HepG2 (cell line): ENCODE data around the gene DNAJC7. TPM values are rescaled to one million over a fixed set of nuclear protein-coding genes. Genes with fewer than 3 reads are reported as not detected.
A peak's percentile ranks its signal among the peaks of the same experiment; 100 is the strongest.

ENCODE experiments used
- ATAC-seq: fragments of 200-7000 bp; cut with Tn5 transposase; 3 replicates; pipeline ENCODE4 v1.9.1; 2020; ENCODE audit warnings: mild to moderate bottlenecking, moderate library complexity
- BruUV-seq: library from RNA; stranded (reverse); fragments of 400-500 nt; replicated peaks from 2 replicates; lab custom pipeline; 2021; lab: Mats Ljungman, UMichigan
- CTCF ChIA-PET: fragments of 300-600 bp; formaldehyde crosslinking; extraction: SDS; loops from one replicate; lab custom pipeline; 2021; ENCODE audit warnings: low total read pairs, inconsistent platforms, low intra/inter-chr PET ratio; lab: Yijun Ruan, JAX
- POLR2A ChIA-PET: fragments of 350-600 bp; sonication (Branson Sonifier 250); formaldehyde crosslinking; loops from one replicate; lab custom pipeline; 2020; ENCODE audit warnings: antibody characterized with exemption, inconsistent platforms; lab: Yijun Ruan, JAX
- DNase-seq: peaks from one replicate; pipeline ENCODE4 v3.0.0-alpha.2; 2015; ENCODE audit warnings: low spot score
- FAIRE-seq: peaks from 3 replicates; lab custom pipeline; 2011; peaks lifted over from hg19 to GRCh38; lab: Jason Lieb, UNC
- H2AFZ ChIP-seq: one replicate; pipeline ENCODE4 v1.6.1; 2011; ENCODE audit warnings: low read length, inconsistent platforms
- H3K27ac ChIP-seq: fragments of 300-600 bp; 3 replicates; pipeline ENCODE4 v1.8.0; 2011; ENCODE audit warnings: mixed run types, mild to moderate bottlenecking, mixed read lengths, low read length, inconsistent platforms; ENCODE audit not compliant: insufficient read depth; ENCODE audit errors: extremely low read length
- H3K27me3 ChIP-seq, 2 experiments: fragments of 200-600 bp in 1 of 2; 2 replicates in 1 of 2; 3 replicates in 1 of 2; pipeline versions ENCODE4 v1.6.0 to v1.8.0; 2011; ENCODE audit warnings: low read length in 2 of 2, mild to moderate bottlenecking in 2 of 2, moderate library complexity in 2 of 2, inconsistent platforms in 1 of 2; ENCODE audit not compliant: insufficient read depth in 2 of 2, control insufficient read depth in 1 of 2
- H3K36me3 ChIP-seq, 2 experiments: fragments of 200-600 bp in 1 of 2; replicated peaks in 1 of 2; 2 replicates in 1 of 2; 3 replicates in 1 of 2; pipeline versions ENCODE4 v1.5.1 to v1.8.0; 2011; ENCODE audit warnings: low read length in 2 of 2, inconsistent platforms in 1 of 2; ENCODE audit not compliant: insufficient read depth in 2 of 2, control insufficient read depth in 1 of 2
- H3K4me1 ChIP-seq: 2 replicates; pipeline ENCODE4 v1.5.1; 2012; ENCODE audit warnings: low read length, inconsistent platforms; ENCODE audit not compliant: insufficient read depth
- H3K4me2 ChIP-seq: 2 replicates; pipeline ENCODE4 v1.6.0; 2011; ENCODE audit warnings: low read depth, low read length, inconsistent platforms
- H3K4me3 ChIP-seq, 3 experiments: fragments of 200-600 bp in 1 of 3; sonication (generic), shearing (Covaris generic) in 1 of 3; replicated peaks in 1 of 3; 2 replicates each; pipeline ENCODE4 v1.5.1; 2011 to 2016; ENCODE audit warnings: low read length in 3 of 3, inconsistent platforms in 2 of 3, low read depth in 2 of 3, mild to moderate bottlenecking in 2 of 3, control low read depth in 1 of 3, mixed read lengths in 1 of 3; ENCODE audit not compliant: insufficient read depth in 1 of 3
- H3K79me2 ChIP-seq: one replicate; pipeline ENCODE4 v1.6.1; 2011; ENCODE audit warnings: low read length, inconsistent platforms; ENCODE audit not compliant: insufficient read depth
- H3K9ac ChIP-seq: 2 replicates; pipeline ENCODE4 v1.6.0; 2011; ENCODE audit warnings: mild to moderate bottlenecking, low read depth, low read length, inconsistent platforms; ENCODE audit not compliant: insufficient read depth
- H3K9me3 ChIP-seq: 2 replicates; pipeline ENCODE4 v1.5.1; 2012; ENCODE audit warnings: mild to moderate bottlenecking, low read length
- H4K20me1 ChIP-seq: 2 replicates; pipeline ENCODE4 v1.6.0; 2011; ENCODE audit warnings: inconsistent platforms, mild to moderate bottlenecking, low read length, moderate library complexity; ENCODE audit not compliant: insufficient read depth
- ATF5 ChIP-seq: sonication (generic); formaldehyde crosslinking; IDR thresholded peaks from 2 replicates; pipeline ENCODE4 v1.4.0; 2020; ENCODE audit warnings: mild to moderate bottlenecking, low read depth, missing genetic modification reagents
- IKZF4 ChIP-seq: sonication (generic); formaldehyde crosslinking; IDR thresholded peaks from 2 replicates; pipeline ENCODE4 v1.5.1; 2020; ENCODE audit warnings: borderline replicate concordance, mild to moderate bottlenecking, low read depth, missing genetic modification reagents; ENCODE audit errors: not compliant biosample characterization
- IRX3 ChIP-seq: sonication (generic); formaldehyde crosslinking; IDR thresholded peaks from 2 replicates; pipeline ENCODE4 v1.8.1; 2023; ENCODE audit warnings: mild to moderate bottlenecking, low read depth, missing genetic modification reagents, borderline replicate concordance
- MYNN ChIP-seq: sonication (generic); formaldehyde crosslinking; IDR thresholded peaks from 2 replicates; pipeline ENCODE4 v1.4.0; 2020; ENCODE audit warnings: mild to moderate bottlenecking, low read depth, missing genetic modification reagents
- PCBP1 ChIP-seq: fragments of 200-400 bp; formaldehyde crosslinking; IDR thresholded peaks from 2 replicates; pipeline ENCODE4 v1.6.1; 2017; ENCODE audit warnings: mild to moderate bottlenecking, low read depth, low read length, borderline replicate concordance
- REXO4 ChIP-seq: sonication (generic); formaldehyde crosslinking; IDR thresholded peaks from 2 replicates; pipeline ENCODE4 v1.8.0; 2022; ENCODE audit warnings: missing genetic modification reagents, mild to moderate bottlenecking, borderline replicate concordance
- RFX1 ChIP-seq: fragments of 450-650 bp; IDR thresholded peaks from 2 replicates; pipeline ENCODE4 v1.6.1; 2017
- ZNF350 ChIP-seq: sonication (generic); formaldehyde crosslinking; IDR thresholded peaks from 2 replicates; pipeline ENCODE4 v1.4.0; 2020; ENCODE audit warnings: mild to moderate bottlenecking, low read depth, missing genetic modification reagents, borderline replicate concordance
- ZNF430 ChIP-seq: sonication (generic); formaldehyde crosslinking; IDR thresholded peaks from 2 replicates; pipeline ENCODE4 v1.9.0; 2021; ENCODE audit warnings: mild to moderate bottlenecking, missing genetic modification reagents
- WGBS: methylation state at CpG from one replicate; pipeline ENCODE4 v1.1.6; 2017; ENCODE audit warnings: low lambda C conversion rate; 5-methylcytosine and 5-hydroxymethylcytosine counted together
- in situ Hi-C: cut with HindIII; loops from 2 replicates; pipeline ENCODE4 v1.10.0; 2017; ENCODE audit warnings: low pct_unique_long_range_greater_than_20kb; ENCODE audit not compliant: extremely low pct_ligation_motif_present
- intact Hi-C: fragments of 100-400 bp; cut with micrococcal nuclease; formaldehyde crosslinking; loops from one replicate; pipeline ENCODE4 v1.10.0; 2022; ENCODE audit not compliant: unreplicated experiment
- polyA plus RNA-seq, 8 experiments: library from polyadenylated mRNA; depleted of rRNA in 3 of 8; stranded (reverse) in 7 of 8; unstranded in 1 of 8; fragments of >200 nt; fragmentation: Illumina TruSeq in 4 of 8; extraction: Trizol in 4 of 8; gene quantifications; 2 replicates each; pipeline versions ENCODE4 v1.2.1 to v1.2.3, GENCODE V29; 2011 to 2016; ENCODE audit warnings: low read depth in 4 of 8, missing spikeins in 1 of 8, mixed read lengths in 1 of 8; ENCODE audit not compliant: insufficient read depth in 1 of 8
- total RNA-seq, 5 experiments: library from RNA; depleted of rRNA; stranded (reverse); fragments of >200 nt; fragmentation: Illumina TruSeq; extraction: Trizol; gene quantifications; 2 replicates each; pipeline ENCODE4 v1.2.3, GENCODE V29; 2016; ENCODE audit warnings: low read depth in 1 of 5
- TF ChIP-seq, protein P1 (sequence below): sonication (generic); formaldehyde crosslinking; conservative IDR thresholded peaks from 2 replicates; pipeline ENCODE4 v1.4.0; 2020; ENCODE audit warnings: missing genetic modification reagents

The DNAJC7 gene
- total and polyA plus RNA-seq, 2 of the 13 experiments (the other 11 are each of a cell fraction or from before 2014, with no cell fraction given) = 47.7 to 132 TPM

- TF ChIP-seq, protein P1, sequence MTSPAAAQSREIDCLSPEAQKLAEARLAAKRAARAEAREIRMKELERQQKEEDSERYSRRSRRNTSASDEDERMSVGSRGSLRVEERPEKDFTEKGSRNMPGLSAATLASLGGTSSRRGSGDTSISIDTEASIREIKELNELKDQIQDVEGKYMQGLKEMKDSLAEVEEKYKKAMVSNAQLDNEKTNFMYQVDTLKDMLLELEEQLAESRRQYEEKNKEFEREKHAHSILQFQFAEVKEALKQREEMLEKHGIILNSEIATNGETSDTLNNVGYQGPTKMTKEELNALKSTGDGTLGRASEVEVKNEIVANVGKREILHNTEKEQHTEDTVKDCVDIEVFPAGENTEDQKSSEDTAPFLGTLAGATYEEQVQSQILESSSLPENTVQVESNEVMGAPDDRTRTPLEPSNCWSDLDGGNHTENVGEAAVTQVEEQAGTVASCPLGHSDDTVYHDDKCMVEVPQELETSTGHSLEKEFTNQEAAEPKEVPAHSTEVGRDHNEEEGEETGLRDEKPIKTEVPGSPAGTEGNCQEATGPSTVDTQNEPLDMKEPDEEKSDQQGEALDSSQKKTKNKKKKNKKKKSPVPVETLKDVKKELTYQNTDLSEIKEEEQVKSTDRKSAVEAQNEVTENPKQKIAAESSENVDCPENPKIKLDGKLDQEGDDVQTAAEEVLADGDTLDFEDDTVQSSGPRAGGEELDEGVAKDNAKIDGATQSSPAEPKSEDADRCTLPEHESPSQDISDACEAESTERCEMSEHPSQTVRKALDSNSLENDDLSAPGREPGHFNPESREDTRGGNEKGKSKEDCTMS (CRISPR knock-in tag) = no peak
- no peak for TF ChIP-seq IRX3 (CRISPR knock-in tag)
- no peak for TF ChIP-seq ATF5 (CRISPR knock-in tag)
Observed at GRCh38 chr17:42058063-42058462, 40.8 kb upstream of the DNAJC7 start (continued).

DNA sequence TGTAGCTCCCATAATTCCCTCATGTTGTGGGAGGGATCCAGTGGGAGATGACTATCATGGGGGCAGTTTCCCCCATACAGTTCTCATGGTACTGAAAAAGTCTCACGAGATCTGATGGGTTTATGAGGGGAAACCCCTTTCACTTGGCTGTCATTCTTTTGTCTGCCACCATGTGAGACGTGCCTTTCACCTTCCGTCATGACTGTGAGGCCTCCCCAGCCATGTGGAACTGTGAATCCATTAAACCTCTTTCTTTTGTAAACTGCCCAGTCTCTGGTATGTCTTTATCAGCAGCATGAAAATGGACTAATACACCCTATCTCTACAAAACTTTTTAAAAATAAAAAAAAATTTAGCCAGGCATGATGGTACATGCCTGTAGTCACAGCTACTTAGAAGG is 39.4 kb upstream of the DNAJC7 start:
- no peaks in the 10 kb centered on the region; a peak in 1 of 5 replicates for H3K27me3 ChIP-seq
- H3K27ac ChIP-seq = no peak overlapping the region
- WGBS = 71% methylated on average over 3 of the region's 3 CpGs
- H3K9ac ChIP-seq = no peak overlapping the region
- no peak overlapping the region for H2AFZ ChIP-seq
- no TSS peak for BruUV-seq
- no peak for FAIRE-seq
- intact Hi-C loops = no loop called here
- H3K4me3 ChIP-seq = no peak overlapping the region
- no peak for TF ChIP-seq ZNF350 (CRISPR knock-in tag)
- TF ChIP-seq RFX1 = no peak
- no peak for TF ChIP-seq REXO4
- no peak for TF ChIP-seq PCBP1
- TF ChIP-seq ZNF430 (CRISPR knock-in tag) = peak; percentile 98
- TF ChIP-seq IKZF4 (CRISPR knock-in tag) = no peak
- TF ChIP-seq MYNN (CRISPR knock-in tag) = no peak
- H3K4me1 ChIP-seq = peaks cover 34% of the 10 kb centered on the region
- H4K20me1 ChIP-seq = no peaks in the 10 kb centered on the region
- no peaks in the 10 kb centered on the region for H3K36me3 ChIP-seq
- in situ Hi-C loops = no loop called here
- ChIA-PET CTCF (no interaction called here), POLR2A (interaction anchor here (1.3 to 1.6 kb wide), 2 partner anchors 24 to 90 kb away, joined by 4 read pairs; partner anchors contain the start of gene CNP)
- no peaks in the 10 kb centered on the region for H3K9me3 ChIP-seq
- ATAC-seq = no peak
- no peak overlapping the region for H3K4me2 ChIP-seq
- DNase-seq = no peak
- H3K79me2 ChIP-seq = no peaks in the 10 kb centered on the region
